ENCODE results near the gene DOLK. TPM values are rescaled to one million over a fixed set of nuclear protein-coding genes. Genes with fewer than 3 reads are reported as not detected.

The DOLK gene
- total RNA-seq, 1 donor from 2014 or later: 10.3 TPM

GRCh38 chr9:128908372-128908771 is 39.0 kb downstream of the DOLK start:
- CTCF ChIA-PET: interaction anchor here (1.0 kb wide), 1 partner anchor 21 kb away, joined by 3 read pairs; no protein-coding TSS in a partner anchor
- H3K9me3 Mint-ChIP-seq: no peaks in the 10 kb centered on the region
- H3K27me3 Mint-ChIP-seq: no peaks in the 10 kb centered on the region
- no peak for TF ChIP-seq CTCF (IDR thresholded peaks at IDR 0.05)
- POLR2A ChIA-PET: interaction anchor here (0.6 to 1.1 kb wide), 2 partner anchors 11 to 78 kb away, joined by 3 to 7 read pairs; partner anchors contain the start of gene SPOUT1
- intact Hi-C loops (cut with micrococcal nuclease): no loop called here
- peaks cover 37% of the 10 kb centered on the region for H3K36me3 Mint-ChIP-seq (ENCODE audit: low read depth)
- H3K4me1 Mint-ChIP-seq: peaks cover 8% of the 10 kb centered on the region
- DNase-seq (no peak), ATAC-seq (ENCODE audit: low read depth) (no peak)
- no peak overlapping the region for H3K4me3 Mint-ChIP-seq
- no peak overlapping the region for H3K27ac Mint-ChIP-seq

- intact Hi-C loops (cut with micrococcal nuclease): no loop called here
These were observed 40.7 kb downstream of the DOLK start for GRCh38 chr9:128906741-128907140.

GRCh38 chr9:128905964-128906363 is 41.4 kb downstream of the DOLK start:
- H3K9me3 Mint-ChIP-seq: no peaks in the 10 kb centered on the region
- no peak overlapping the region for H3K27ac Mint-ChIP-seq
- peaks cover 26% of the 10 kb centered on the region for H3K36me3 Mint-ChIP-seq (ENCODE audit: low read depth)
- POLR2A ChIA-PET: interaction anchor here (0.6 kb wide), 1 partner anchor 16 kb away, joined by 9 read pairs; no protein-coding TSS in a partner anchor
- no peak overlapping the region for H3K4me3 Mint-ChIP-seq
- H3K4me1 Mint-ChIP-seq: peaks cover 19% of the 10 kb centered on the region
- TF ChIP-seq CTCF (IDR thresholded peaks at IDR 0.05): no peak
- intact Hi-C loops (cut with micrococcal nuclease): no loop called here
- CTCF ChIA-PET: no interaction called here
- H3K27me3 Mint-ChIP-seq: no peaks in the 10 kb centered on the region
- DNase-seq (no peak), ATAC-seq (ENCODE audit: low read depth) (no peak)

More at GRCh38 chr9:128906741-128907140, 40.7 kb downstream of the DOLK start:
- H3K4me3 Mint-ChIP-seq: no peak overlapping the region
- no peaks in the 10 kb centered on the region for H3K27me3 Mint-ChIP-seq
- H3K36me3 Mint-ChIP-seq (ENCODE audit: low read depth): peaks cover 26% of the 10 kb centered on the region
- H3K9me3 Mint-ChIP-seq: no peaks in the 10 kb centered on the region
- peaks cover 15% of the 10 kb centered on the region for H3K4me1 Mint-ChIP-seq
- ATAC-seq (ENCODE audit: low read depth) (no peak), DNase-seq (no peak)
- peak overlapping the region; percentile 12 for H3K27ac Mint-ChIP-seq
- ChIA-PET POLR2A (interaction anchor here (0.6 kb wide), 1 partner anchor 15 kb away, joined by 9 read pairs; no protein-coding TSS in a partner anchor), CTCF (no interaction called here)
- no peak for TF ChIP-seq CTCF (IDR thresholded peaks at IDR 0.05)

- ChIA-PET CTCF (no interaction called here), POLR2A (interaction anchor here (0.6 to 1.4 kb wide), 2 partner anchors 17 to 35 kb away, joined by 3 to 4 read pairs; partner anchors contain the start of gene PHYHD1)
- intact Hi-C loops (cut with micrococcal nuclease): loop anchor here (2.0 kb wide), 1 partner anchor 41 kb away; no protein-coding TSS in a partner anchor
- Mint-ChIP-seq H3K27ac (peak overlapping the region; percentile 66), H3K4me1 (peaks cover 37% of the 10 kb centered on the region), H3K4me3 (no peak overlapping the region), H3K36me3 (ENCODE audit: low read depth) (peaks cover 23% of the 10 kb centered on the region), H3K9me3 (no peaks in the 10 kb centered on the region), H3K27me3 (no peaks in the 10 kb centered on the region)
- DNase-seq (no peak), ATAC-seq (ENCODE audit: low read depth) (no peak)
- no peak for TF ChIP-seq CTCF (IDR thresholded peaks at IDR 0.05)
These were observed 43.4 kb downstream of the DOLK start for GRCh38 chr9:128903871-128904620.

GRCh38 chr9:128903079-128903461 is 44.3 kb downstream of the DOLK start:
- Mint-ChIP-seq H3K36me3 (ENCODE audit: low read depth) (peaks cover 13% of the 10 kb centered on the region), H3K27me3 (no peaks in the 10 kb centered on the region), H3K9me3 (no peaks in the 10 kb centered on the region), H3K4me1 (peaks cover 47% of the 10 kb centered on the region), H3K27ac (peak overlapping the region; percentile 95), H3K4me3 (no peak overlapping the region)
- DNase-seq (no peak), ATAC-seq (ENCODE audit: low read depth) (no peak)
- intact Hi-C loops (cut with micrococcal nuclease): loop anchor here (2.0 kb wide), 1 partner anchor 40 kb away; no protein-coding TSS in a partner anchor
- ChIA-PET CTCF (no interaction called here), POLR2A (interaction anchor here (0.6 to 1.4 kb wide), 2 partner anchors 18 to 249 kb away, joined by 3 read pairs; partner anchors contain the start of gene PHYHD1)
- no peak for TF ChIP-seq CTCF (IDR thresholded peaks at IDR 0.05)
